Neutrophil (primary cell): Measurements from ENCODE around the gene DIAPH1.

Experiments
- H3K27ac ChIP-seq: fragments of 200-600 bp; sonication (generic); 2 replicates; pipeline ENCODE4 v1.5.1; 2016; ENCODE audit warnings: mild to moderate bottlenecking, moderate library complexity
- H3K27me3 ChIP-seq: fragments of 200-600 bp; sonication (generic); 2 replicates; pipeline ENCODE4 v1.6.0; 2016; ENCODE audit warnings: mild to moderate bottlenecking
- H3K36me3 ChIP-seq: fragments of 200-600 bp; sonication (generic); 2 replicates; pipeline ENCODE4 v1.5.1; 2017
- H3K4me1 ChIP-seq, 2 experiments: fragments of 200-600 bp in 1 of 2; sonication (generic) in 1 of 2; 1 replicate in 1 of 2; 2 replicates in 1 of 2; pipeline versions ENCODE4 v1.5.1 to v1.6.1; 2013 to 2016; ENCODE audit warnings: low read depth in 1 of 2, low read length in 1 of 2, mild to moderate bottlenecking in 1 of 2, moderate library complexity in 1 of 2; ENCODE audit not compliant: control insufficient read depth in 1 of 2, insufficient read depth in 1 of 2
- H3K4me3 ChIP-seq, 2 experiments: fragments of 200-600 bp in 1 of 2; sonication (generic) in 1 of 2; 1 replicate in 1 of 2; 2 replicates in 1 of 2; pipeline ENCODE4 v1.5.1; 2013 to 2016; ENCODE audit warnings: low read depth in 1 of 2, low read length in 1 of 2, mild to moderate bottlenecking in 1 of 2, moderate library complexity in 1 of 2
- H3K9me3 ChIP-seq: fragments of 200-600 bp; sonication (generic); 2 replicates; pipeline ENCODE4 v1.5.1; 2016
- TF ChIP-seq, protein P1 (sequence below): fragments of 200-600 bp; sonication (generic); IDR thresholded peaks from 2 replicates; pipeline ENCODE4 v1.5.1; 2016; ENCODE audit warnings: antibody characterized with exemption

DIAPH1 gene

DNA sequence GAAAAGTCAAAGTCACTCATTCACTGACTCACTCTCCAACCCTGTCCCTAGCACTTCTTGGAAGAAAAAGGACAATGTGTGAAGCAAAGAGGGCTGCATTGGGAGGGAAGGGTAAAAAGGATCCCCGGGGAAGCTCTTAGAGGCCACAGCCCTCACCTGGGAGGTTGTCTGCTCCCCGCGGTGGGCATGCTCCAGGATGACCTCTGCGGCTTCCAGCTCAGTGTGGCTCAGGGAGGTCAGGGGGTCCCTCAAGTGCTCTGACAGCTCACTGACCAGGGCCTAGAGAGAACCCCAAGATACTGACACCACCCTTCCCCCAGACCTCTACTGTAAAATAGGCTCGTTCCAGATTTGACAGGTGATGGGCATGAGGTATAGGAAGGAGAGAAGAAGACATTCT lies 28.4 kb upstream of the DIAPH1 start:
- Histone ChIP-seq H3K9me3 (no peaks in the 10 kb centered on the region), H3K36me3 (peaks cover 69% of the 10 kb centered on the region), H3K27ac (no peak overlapping the region), H3K27me3 (no peaks in the 10 kb centered on the region), H3K4me3 (no peak overlapping the region), H3K4me1 (peaks cover 18 to 30% of the 10 kb centered on the region in 2 experiments)
- TF ChIP-seq, protein P1, sequence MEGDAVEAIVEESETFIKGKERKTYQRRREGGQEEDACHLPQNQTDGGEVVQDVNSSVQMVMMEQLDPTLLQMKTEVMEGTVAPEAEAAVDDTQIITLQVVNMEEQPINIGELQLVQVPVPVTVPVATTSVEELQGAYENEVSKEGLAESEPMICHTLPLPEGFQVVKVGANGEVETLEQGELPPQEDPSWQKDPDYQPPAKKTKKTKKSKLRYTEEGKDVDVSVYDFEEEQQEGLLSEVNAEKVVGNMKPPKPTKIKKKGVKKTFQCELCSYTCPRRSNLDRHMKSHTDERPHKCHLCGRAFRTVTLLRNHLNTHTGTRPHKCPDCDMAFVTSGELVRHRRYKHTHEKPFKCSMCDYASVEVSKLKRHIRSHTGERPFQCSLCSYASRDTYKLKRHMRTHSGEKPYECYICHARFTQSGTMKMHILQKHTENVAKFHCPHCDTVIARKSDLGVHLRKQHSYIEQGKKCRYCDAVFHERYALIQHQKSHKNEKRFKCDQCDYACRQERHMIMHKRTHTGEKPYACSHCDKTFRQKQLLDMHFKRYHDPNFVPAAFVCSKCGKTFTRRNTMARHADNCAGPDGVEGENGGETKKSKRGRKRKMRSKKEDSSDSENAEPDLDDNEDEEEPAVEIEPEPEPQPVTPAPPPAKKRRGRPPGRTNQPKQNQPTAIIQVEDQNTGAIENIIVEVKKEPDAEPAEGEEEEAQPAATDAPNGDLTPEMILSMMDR: no peak

DNA sequence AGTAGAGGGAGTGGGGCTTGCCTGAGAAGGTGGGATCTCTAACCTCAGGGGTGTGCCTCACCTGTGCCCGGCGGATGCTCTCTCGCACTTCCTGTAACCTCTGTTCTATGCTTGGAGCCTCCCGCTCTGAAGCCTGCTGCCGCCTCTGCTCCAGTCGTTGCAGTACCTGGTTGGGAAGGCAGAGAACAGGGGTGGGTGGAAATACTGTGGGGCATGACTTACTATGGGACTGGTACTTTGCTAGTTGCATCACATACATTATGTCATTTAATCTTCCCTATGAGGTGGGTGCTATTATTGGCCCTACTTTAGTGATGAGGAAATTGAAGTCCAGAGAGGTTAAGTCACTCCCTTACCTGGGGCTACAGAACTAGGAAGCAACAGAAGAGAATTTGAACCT lies 27.2 kb upstream of the DIAPH1 start:
- H3K36me3 ChIP-seq: peaks cover 81% of the 10 kb centered on the region

DNA sequence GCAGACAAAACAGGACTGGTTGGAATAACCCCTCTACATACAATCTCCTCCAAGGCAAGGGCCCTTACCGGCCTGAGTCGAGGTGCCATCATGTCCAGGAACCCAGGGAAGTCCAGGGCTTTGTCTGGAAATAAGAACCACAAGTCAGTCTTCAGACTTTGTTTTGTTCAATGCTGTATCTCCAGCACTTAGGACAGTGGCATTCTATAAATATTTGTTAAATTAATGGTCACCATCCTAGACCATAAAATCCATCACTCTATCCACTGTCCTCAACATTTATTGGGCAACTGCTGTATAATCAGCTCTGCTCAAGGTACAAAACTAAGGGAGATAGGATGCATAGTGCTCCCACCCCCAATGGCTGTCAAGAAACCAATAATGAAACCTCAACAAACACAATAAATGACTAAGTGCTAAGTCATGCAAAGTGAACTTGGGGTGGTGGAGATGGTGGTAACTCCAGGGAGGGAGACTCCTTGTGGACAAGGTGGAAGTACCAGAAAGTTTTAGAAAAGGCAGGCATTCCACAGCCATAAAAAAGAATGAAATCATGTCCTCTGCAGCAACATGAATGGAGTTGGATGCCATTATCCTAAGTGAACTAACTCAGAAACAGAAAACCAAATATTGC lies 23.0 kb upstream of the DIAPH1 start:
- Histone ChIP-seq H3K9me3 (no peaks in the 10 kb centered on the region), H3K27me3 (peaks cover 15% of the 10 kb centered on the region), H3K4me1 (peaks cover 15 to 19% of the 10 kb centered on the region in 2 experiments), H3K27ac (no peak overlapping the region), H3K36me3 (peaks cover 66% of the 10 kb centered on the region), H3K4me3 (no peak overlapping the region)
- TF ChIP-seq, protein P1: no peak

More for the DNA sequence above, 27.2 kb upstream of the DIAPH1 start:
- Histone ChIP-seq H3K27ac (no peak overlapping the region), H3K9me3 (no peaks in the 10 kb centered on the region), H3K4me3 (no peak overlapping the region), H3K27me3 (no peaks in the 10 kb centered on the region), H3K4me1 (peaks cover 14 to 21% of the 10 kb centered on the region in 2 experiments)
- TF ChIP-seq, protein P1: no peak

DNA sequence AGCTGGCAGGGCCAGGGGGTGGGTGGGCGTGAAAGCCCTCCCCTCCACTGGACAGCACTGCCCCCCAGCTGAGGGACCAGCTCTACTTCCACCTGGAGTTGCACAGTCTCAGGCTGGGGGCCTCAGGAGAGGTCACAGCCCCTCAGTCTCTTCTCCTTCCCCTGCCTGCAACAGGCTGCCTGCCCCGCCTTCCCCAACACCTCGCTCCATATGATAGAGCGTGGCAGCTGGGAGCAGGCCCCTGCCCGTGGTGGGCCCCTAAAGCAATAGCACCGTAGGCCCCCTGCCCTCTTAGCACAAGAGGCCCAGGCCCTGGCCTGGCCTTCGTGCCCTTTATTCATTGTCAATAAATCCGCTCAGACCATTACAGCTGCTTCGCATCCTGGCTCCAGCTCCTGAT lies 21.9 kb upstream of the DIAPH1 start:
- H3K27ac ChIP-seq: no peak overlapping the region
- TF ChIP-seq, protein P1: no peak
- no peak overlapping the region for H3K4me3 ChIP-seq
- peaks cover 56% of the 10 kb centered on the region for H3K36me3 ChIP-seq
- peaks cover 15% of the 10 kb centered on the region for H3K27me3 ChIP-seq
- peaks cover 21 to 26% of the 10 kb centered on the region in 2 experiments for H3K4me1 ChIP-seq
- H3K9me3 ChIP-seq: no peaks in the 10 kb centered on the region

DNA sequence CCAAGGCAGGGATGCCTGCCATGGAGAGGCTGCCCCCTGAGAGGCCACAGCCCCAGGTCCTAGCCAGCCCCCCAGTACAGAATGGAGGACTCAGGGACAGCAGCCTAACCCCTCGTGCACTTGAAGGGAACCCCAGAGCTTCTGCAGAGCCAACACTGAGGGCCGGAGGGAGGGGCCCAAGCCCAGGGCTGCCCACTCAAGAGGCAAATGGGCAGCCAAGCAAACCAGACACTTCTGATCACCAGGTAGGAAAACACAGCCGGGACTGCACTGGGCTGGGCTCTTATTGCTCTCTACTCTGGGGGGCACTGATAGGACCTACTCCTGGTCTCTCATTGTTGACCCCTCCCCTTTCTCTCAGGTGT lies 21.2 kb upstream of the DIAPH1 start:
- peaks cover 27 to 30% of the 10 kb centered on the region in 2 experiments for H3K4me1 ChIP-seq
- peaks cover 49% of the 10 kb centered on the region for H3K36me3 ChIP-seq
- TF ChIP-seq, protein P1: no peak
- no peak overlapping the region for H3K27ac ChIP-seq
- H3K27me3 ChIP-seq: peaks cover 15% of the 10 kb centered on the region
- no peak overlapping the region for H3K4me3 ChIP-seq
- no peaks in the 10 kb centered on the region for H3K9me3 ChIP-seq
